HG03095 (cell line): ENCODE measurements around the gene CENATAC.
A peak's percentile ranks its signal among the peaks of the same experiment; 100 is the strongest.
"Not testable (repeated sequence)": the region's sequence is repeated elsewhere in the genome, so short reads cannot be mapped to it uniquely, and the experiment has no call there.

Experiments
- ATAC-seq: cut with Tn5 transposase; IDR thresholded peaks from one replicate; pipeline ENCODE4 v1.9.1; 2021; ENCODE audit warnings: moderate library complexity; ENCODE audit not compliant: unreplicated experiment

Gene CENATAC

GRCh38 chr11:118991486-118992038, 6.4 kb upstream of the CENATAC start:
- ATAC-seq: not testable (repeated sequence)

GRCh38 chr11:118996926-118997626, 862 bp upstream of the CENATAC start:
- ATAC-seq: peak; percentile 12

DNA sequence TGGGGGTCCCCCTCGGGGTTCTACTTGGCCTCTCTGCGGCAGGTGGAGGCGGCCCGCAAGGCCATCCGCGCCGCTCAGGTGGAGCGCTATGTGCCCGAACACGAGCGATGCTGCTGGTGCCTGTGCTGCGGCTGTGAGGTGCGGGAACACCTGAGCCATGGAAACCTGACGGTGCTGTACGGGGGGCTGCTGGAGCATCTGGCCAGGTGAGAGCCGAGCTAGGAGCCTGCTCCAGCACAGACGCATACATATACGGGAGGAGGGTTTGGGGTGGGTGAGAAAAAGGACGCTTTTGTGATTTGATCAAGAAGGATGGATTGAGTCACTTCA, 415 bp downstream of the CENATAC start:
- ATAC-seq: peak; percentile 22

GRCh38 chr11:118998822-118999221, 884 bp downstream of the CENATAC start:
- no peak for ATAC-seq

GRCh38 chr11:119000906-119001305, 3.0 kb downstream of the CENATAC start:
- no peak for ATAC-seq

DNA sequence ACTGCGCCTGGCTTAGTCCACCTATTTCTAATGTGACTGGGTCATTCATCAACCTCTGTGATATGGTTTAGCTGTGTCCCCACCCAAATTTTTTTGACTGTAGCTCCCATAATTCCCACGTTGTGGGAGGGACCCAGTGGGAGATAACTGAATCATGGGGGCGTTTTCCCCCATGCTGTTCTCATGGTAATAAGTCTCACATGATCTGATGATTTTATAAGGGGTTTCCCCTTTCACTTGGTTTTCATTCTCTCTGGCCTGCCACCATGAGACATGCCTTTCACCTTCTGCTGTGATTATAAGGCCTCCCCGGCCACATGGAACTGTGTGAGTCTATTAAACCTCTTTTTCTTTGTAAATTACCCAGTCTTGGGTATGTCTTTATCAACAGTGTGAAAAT, 8.7 kb downstream of the CENATAC start:
- ATAC-seq: no peak

DNA sequence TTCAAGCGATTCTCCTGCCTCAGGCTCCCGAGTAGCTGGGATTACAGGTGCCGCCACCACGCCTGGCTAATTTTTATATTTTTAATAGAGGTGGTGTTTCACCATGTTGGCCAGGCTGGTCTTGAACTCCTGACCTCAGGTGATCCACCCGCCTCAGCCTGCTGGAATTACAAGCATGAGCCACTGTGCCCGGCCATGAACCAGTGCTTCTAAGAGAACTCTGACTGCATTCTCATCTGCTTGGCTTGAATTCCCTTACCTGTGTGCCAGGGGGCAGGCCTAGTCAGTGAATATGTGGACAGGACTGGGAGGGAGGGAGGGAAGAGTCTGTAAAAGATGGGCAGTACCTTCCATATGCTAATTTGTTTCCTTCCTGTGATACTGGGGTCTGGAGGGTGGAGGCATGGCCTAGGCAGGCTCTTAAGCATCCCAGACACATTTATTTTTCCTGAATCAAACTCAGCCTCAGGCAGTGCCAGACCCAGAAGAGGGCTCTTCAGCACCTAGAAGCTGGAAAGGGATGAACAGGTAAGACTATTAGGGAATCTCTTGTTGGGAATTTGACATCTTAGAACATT, 13.6 kb downstream of the CENATAC start:
- no peak for ATAC-seq

GRCh38 chr11:119012629-119013170, 14.8 kb downstream of the CENATAC start:
- ATAC-seq: no peak

- ATAC-seq: no peak
Measured at GRCh38 chr11:119014209-119014924, 16.4 kb downstream of the CENATAC start.

DNA sequence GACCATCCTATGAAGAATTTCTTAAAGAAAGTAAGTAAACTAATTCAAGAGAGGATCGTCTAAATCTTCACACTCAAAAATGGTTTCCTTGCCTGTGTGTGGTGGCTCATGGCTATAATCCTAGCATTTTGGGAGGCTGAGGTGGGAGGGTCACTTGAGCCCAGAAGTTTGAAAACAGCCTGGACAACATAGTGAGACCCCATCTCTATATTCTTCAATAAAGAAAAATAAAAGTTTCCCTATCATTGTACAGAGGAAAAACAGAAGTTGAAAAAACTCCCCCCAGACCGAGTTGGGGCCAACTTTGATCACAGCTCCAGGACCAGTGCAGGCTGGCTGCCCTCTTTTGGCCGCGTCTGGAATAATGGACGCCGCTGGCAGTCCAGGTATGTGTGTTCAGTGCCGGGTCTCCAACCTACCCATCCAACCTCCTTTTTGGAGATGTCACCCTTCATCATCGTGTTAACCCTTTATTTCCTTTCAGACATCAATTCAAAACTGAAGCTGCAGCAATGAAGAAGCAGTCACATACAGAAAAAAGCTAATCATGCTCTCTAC, 17.2 kb downstream of the CENATAC start:
- no peak for ATAC-seq

DNA sequence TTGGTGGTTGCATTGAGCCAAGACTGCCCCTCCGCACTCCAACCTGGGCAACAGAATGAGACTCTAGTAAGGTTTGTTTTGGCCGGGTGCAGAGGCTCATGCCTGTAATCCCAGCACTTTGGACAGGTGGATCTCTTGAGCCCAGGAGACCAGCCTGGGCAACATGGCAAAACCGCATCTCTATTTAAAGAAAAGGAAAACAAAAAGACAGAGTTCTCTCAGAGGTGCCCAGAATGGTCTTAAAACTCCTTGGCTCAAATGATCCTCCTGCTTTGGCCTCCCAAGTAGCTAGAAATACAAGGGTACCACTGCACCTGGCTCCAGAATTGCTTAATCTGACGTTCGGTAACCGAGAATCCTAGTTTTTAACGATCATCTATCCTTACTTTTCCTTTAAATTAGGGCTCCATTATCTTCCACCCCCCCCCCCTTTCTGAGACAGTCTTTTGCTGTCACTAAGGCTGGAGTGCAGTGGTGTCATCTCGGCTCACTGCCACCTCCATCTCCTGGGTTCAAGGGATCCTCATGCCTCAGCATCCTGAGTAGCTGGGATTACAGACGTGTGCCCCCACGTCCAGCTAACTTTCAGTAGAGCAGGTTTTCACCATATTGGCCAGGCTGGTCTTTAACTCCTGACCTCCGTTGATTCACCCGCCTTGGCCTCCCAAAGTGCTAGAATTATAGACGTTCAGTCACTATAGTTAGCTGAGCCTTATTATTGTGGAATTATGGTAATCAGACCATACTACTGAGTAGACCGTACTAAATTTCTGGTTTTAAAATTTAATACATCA, 18.5 kb downstream of the CENATAC start:
- no peak for ATAC-seq

DNA sequence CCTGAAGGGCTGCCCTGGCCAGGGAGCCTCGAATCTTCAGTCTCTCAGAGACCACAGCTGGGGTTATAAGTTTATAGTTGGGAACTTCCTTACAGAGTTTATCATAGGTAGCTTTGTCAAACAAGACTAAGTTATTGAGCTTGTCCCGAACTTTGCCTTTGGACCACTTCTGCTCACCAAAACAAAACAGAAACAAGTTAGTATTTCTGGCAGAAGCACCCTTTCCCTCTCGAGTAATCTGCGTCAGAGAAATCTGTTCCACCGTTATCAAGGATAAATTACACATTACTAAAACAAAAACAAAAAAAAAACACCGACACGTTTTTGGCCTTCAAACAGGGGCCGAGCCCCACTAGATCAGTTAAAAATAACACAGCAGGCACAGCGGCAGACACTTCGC, 19.4 kb downstream of the CENATAC start:
- ATAC-seq: not testable (repeated sequence)

DNA sequence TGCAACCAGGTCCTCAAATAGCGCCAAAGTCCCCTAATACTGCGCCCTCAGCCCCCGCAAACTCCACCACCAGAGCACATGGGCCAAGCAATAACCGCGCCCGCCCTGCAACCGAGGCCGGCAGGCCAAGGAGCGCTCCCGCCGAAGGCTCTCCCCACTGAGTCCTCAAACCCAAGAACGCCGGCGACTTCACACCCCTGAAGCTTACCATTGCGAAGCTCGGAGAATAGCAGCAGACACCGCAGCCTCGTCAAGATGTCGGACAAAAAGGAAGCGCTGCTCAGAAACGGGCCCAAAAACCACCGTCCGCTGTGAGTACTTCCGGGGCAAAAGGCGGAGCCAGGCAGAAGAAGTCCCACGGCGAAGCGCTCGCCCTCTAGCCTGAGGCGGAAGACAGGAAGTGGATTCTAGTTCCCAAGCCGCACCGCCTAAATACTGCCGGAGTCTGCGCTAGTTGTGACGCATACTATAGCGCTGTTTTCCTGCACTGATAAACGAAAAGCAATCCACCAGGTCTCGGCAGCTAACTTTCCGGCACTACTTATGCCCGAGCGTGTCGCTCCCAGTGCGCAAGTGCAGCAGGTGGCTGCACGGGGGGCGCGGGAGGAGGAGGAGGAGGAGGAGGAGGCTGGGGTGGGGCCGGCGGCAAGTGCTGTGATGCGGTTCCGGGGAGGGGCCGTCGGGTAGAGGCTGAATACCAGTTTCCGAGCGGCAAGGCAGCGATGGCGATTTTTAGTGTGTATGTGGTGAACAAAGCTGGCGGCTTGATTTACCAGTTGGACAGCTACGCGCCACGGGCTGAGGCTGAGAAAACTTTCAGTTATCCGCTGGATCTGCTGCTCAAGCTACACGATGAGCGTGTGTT, 20.4 kb downstream of the CENATAC start, which contains the start of the genes RPS25 and TRAPPC4:
Gene RPS25 (minus strand): TSS at position 270 of the 865 bp plus-strand sequence. CDS start 59 bp downstream, at position 211.
Gene TRAPPC4 (plus strand): TSS at position 693 of the 865 bp plus-strand sequence. CDS start 30 bp downstream, at position 723.
- ATAC-seq: peak; percentile 94

DNA sequence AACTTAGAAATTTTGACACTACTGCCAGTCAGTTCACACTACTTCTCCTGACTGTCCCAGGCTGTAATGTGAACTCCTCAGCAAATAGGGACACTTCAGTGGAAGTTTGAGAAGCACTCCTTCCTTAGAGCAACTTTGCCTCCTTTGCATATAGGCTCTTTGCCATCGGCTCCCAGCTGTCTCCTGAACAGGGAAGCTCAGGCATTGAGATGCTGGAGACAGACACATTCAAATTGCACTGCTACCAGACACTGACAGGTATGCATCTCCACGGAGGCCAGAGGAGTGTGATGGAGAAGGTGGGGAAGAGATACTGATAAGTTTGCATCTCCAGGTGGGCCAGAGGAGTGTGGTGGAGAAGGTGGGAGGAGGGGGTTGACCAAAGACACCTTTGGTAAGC, 22.1 kb downstream of the CENATAC start:
- ATAC-seq: no peak

GRCh38 chr11:119021631-119022030, 23.7 kb downstream of the CENATAC start:
- ATAC-seq: no peak

DNA sequence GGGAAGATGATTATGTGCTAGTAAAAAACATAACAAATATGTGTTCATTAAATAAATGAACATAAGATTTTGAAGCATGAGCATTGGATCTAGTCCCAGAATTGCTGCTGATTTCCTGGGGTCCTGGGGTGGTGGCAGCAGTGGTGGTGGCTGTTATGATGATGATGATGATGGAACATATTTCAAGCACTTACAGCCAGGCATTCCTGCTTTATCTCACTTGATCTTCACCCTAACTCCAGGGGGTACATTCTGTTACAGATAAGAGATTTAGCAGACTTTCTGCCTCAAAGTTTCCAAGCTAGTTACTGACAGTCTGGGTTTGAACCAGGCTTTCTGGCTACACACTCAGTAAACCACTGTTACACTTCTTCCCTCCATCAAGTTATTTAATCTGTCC, 25.8 kb downstream of the CENATAC start:
- no peak for ATAC-seq

GRCh38 chr11:119024430-119025098, 26.6 kb downstream of the CENATAC start:
- no peak for ATAC-seq

GRCh38 chr11:119025099-119025473, 27.1 kb downstream of the CENATAC start:
- ATAC-seq: no peak

- no peak for ATAC-seq
Measured at GRCh38 chr11:119025541-119025940, 27.6 kb downstream of the CENATAC start.
